ENCODE data around the gene NFIA.

GRCh38 chr1:61198554-61198953 is 116.2 kb downstream of the NFIA start:
- TF ChIP-seq, protein P1, sequence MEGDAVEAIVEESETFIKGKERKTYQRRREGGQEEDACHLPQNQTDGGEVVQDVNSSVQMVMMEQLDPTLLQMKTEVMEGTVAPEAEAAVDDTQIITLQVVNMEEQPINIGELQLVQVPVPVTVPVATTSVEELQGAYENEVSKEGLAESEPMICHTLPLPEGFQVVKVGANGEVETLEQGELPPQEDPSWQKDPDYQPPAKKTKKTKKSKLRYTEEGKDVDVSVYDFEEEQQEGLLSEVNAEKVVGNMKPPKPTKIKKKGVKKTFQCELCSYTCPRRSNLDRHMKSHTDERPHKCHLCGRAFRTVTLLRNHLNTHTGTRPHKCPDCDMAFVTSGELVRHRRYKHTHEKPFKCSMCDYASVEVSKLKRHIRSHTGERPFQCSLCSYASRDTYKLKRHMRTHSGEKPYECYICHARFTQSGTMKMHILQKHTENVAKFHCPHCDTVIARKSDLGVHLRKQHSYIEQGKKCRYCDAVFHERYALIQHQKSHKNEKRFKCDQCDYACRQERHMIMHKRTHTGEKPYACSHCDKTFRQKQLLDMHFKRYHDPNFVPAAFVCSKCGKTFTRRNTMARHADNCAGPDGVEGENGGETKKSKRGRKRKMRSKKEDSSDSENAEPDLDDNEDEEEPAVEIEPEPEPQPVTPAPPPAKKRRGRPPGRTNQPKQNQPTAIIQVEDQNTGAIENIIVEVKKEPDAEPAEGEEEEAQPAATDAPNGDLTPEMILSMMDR (IDR thresholded peaks at IDR 0.05): no peak
- no peak for TF ChIP-seq EZH2 (IDR thresholded peaks at IDR 0.05; ENCODE audit: borderline replicate concordance, insufficient read depth, low read depth, low read length, poor library complexity, severe bottlenecking)

Data from B cell (primary cell).